Renal cortical epithelial cell (primary cell): ENCODE measurements around the gene HOXB9. TPM values are rescaled to one million over a fixed set of nuclear protein-coding genes. Genes with fewer than 3 reads are reported as not detected.

Source experiments
- DNase-seq: peaks from one replicate; pipeline ENCODE4 v3.0.0-alpha.2; 2011; ENCODE audit warnings: low read depth
- total RNA-seq: library from RNA; depleted of rRNA; stranded (reverse); fragments of >200 nt; gene quantifications from 2 replicates; pipeline ENCODE4 v1.2.3, GENCODE V29; 2014

The HOXB9 gene
- total RNA-seq, 1 donor from 2014 or later: 49.2 TPM

DNA sequence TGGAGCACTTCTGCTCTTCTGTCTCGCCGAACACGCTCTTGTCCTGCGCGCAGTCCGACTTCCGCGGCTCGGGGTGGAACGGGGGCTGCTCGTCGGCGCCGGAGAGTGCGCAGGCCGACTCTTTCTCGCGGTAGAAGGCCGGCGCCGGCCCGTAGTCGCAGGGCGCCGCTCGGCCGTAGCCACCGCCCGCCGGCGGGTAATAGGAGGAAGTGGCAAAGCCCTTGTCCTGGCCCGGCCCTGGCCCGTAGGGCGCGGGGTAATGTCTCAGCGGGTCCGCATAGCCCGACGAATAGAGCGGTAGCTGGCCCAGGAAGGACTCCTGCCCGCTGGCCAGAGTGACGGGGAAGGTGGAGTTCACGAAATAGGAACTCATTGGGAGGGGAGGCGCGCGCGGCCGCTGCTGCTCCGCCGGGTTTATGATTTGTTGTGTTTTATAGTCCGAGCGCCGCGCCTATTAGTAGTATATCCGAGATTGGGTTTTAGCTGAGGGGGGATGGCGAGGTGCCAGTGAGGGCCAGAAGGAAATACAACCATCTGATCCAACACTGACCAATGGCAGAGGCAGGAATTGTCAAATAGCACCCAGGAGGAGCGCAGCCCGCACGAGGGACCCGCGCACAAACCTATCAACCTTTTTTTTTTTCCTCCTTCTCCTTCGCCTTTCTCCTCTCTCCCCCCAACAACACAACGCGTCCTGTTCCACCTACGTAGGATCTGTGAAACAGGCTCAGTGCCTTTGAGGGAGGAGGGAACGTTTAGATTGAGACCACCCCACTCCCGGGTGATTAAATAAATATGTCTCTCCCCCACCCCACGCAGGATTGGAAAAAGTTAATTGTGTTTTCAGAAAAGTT, 28.2 kb downstream of the HOXB9 start:
- DNase-seq: peak; percentile 72

- no peak for DNase-seq
Observed at GRCh38 chr17:48597528-48597777, 28.7 kb downstream of the HOXB9 start.

DNA sequence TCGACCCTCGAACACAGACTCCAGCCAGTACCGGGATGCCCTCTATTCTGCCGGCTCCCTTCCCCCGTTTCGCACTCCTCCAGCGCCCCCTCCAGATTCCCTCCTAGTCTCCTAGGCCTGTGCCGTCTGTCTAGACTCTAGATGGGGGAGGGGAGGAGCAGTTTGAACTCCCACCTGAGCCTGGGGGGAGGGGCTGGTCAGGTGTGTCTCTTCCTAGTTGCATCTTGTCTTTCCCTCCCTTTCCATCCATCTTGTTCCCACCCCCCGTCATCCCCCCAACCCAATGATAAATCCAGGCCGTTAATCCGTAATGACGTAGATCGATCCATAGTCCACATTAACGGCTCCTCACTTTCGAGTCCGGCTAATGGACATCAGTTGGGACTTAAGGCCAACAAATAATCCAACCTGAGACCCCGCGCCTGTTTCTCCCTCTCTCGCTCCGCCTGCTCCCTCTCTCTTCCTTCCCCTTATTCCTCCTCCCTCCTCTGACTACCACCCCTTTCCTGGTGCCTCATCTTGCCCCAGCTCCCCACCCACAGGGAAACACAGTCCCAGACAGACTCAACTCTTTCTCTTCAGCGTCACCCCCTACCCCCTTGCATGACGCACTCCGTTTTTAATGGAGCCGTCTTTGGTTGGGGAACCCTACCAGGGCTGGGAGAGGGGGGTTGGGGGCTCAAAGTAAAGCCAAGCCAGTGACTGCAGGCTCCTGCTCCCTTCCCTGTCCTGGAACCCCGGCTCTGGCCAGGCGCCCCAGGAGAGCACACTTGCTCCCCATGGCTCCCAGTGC, 29.2 kb downstream of the HOXB9 start:
- no peak for DNase-seq

GRCh38 chr17:48596000-48596734, 30.0 kb downstream of the HOXB9 start:
- DNase-seq: no peak

GRCh38 chr17:48595278-48595999, 30.7 kb downstream of the HOXB9 start:
- DNase-seq: no peak

DNA sequence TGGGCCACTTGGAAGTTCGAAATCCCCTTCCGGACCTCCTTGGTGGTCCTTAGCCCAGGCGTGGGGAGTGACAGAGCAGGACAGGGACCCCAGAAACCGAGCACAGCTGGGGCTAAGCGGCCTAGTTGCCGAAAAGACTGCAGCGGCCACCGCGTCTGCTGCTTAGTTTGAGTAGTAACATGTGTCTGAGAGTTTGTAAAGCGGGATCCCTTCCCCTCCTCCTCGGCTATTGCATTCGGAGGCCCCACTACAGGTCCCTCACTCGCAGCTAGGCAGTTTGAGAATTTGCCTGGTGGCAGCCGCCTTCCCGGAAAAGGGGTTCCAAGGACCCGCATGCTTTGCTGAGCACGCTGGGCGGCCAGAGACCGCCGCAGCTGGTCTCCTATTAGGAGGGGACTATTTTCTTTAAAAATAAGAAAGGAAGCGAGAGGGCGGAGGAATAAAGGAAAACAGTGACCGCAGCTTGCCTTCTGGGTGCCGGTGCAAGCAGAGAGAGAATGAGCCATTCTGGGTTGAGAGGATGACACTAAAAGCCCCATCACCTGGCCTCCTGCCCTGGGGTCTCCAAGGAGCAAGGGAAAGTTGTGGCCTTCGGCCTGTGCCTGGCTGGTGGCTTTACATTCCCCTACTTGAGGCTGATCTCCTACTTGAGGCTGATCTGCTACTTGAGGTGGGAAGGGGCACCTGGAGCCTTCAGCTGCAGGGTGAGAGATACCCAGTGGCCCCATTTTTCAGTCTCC, 31.4 kb downstream of the HOXB9 start:
- DNase-seq: no peak

DNA sequence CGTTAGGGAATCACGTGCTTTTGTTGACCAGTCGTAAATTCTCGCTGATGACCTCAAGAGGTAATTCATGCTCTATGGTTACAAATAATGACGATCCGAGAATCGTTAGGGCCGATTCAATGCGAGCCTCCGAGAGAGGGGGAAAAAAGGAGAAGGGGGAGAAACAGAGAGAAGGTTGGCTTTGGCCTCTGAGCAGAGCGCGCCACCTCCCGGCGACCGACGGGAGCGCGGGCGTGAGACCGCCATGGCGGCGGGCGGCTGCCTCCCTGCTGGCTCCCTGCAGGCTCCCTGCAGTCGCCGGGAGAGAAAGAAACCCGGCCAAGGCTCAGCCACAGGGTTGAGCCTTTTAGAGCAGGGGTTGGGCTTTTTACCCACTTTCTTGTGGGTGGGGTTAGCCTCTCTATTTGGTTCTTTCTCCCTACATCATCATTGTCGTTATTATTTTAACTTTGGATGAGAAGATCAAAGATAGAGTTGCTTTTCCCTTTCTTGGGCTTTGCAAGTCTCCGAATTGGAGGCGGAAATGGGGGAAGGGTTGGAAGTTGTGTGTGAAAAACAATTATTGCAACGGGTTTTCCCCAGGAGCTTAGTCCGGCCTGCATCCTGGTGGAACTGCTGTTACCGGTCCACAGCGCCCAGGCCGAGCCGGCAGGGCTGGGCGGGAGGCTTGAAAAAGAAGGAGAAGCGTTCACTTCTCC, 32.2 kb downstream of the HOXB9 start:
- peak; percentile 82 for DNase-seq

GRCh38 chr17:48593126-48593829, 32.9 kb downstream of the HOXB9 start, which contains the start of gene HOXB5:
HOXB5 (minus strand) TSS chr17:48593779; CDS start chr17:48593682, 97 bp downstream.
- no peak for DNase-seq

GRCh38 chr17:48592577-48592976, 33.6 kb downstream of the HOXB9 start:
- no peak for DNase-seq

DNA sequence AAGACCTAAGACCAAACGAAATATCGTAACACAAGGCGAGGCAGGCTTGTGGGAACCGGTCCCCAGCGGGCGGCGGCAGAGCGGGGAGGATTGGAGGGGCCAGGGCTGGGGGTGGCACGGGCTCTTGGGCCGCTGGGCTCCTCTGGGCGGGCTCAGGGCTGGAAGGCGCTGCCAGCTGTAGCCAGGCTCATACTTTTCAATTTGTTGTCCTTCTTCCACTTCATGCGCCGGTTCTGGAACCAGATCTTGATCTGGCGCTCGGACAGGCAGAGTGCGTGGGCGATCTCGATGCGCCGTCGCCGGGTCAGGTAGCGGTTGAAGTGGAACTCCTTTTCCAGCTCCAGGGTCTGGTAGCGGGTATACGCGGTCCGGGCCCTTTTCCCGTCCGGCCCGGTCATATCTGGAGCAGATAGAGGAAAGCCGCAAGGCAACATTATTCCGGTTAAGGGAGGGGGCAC, 34.1 kb downstream of the HOXB9 start:
- DNase-seq: no peak

DNA sequence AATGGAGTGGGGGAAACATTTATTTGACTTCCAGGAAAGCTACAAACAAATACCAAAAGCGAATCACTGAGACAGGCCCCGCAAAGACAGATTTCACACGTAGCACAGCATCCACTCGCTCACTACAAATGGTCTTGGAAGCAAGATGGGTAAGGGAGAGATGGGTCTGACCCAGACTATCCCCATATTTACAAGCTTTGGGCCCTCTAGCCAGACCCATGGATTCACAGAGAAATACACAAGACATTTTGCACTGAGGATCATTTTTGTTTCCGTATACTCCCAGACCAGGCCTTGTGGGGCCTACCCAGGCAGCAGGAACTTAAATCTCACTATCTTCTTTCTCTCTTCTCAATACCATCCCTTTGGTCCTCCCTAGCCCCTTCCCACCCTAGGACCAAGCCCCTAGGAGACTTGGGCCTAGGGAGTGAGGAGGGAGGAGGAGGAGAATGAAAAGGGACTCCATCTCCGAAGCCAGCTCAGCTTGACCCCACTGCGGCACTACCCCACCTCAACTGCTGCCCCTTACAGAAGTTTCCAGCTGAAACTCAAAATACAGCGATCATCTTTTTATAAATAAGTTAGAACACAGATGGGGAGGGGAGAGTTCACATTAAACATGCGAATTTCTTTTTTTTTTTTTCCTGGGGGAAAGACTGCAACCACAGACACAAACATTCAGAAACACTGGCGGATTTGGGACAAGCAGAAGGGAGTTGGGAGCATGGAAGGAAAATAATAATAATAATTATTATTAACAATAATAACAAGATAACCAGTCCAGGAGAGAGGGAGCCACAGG, 34.7 kb downstream of the HOXB9 start:
- DNase-seq: no peak

DNA sequence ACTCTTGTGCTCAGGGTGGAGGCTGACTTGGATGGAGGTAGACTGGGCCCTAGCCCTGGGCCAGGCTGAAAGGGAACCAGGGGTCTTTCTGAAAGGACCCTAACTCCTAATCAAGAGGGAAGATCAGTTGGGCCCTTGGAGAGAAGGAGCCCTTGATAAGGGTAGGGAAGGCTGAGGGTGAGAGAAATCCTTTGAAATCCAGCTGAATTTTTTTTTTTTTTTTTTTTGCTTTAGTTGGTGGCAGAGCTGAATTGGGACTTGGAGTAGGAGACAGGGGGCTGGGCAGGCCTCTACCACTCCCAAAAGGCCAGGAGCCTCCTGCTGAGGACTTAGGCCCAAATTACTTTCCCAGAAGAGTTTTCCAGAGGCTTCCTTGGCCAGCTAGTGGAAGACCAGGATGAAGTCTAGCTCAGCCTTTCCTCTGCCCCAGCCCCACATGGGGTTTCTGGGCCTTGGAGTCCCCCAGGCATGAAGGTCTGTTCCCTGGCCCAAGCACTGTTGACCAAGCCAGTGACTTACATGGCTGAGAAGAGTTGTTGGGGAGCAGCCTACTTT, 35.5 kb downstream of the HOXB9 start:
- no peak for DNase-seq

- DNase-seq: peak; percentile 67
Observed at GRCh38 chr17:48589831-48590606, 36.1 kb downstream of the HOXB9 start, which contains the start of gene HOXB3. HOXB3 (minus strand) TSS chr17:48590241; CDS start chr17:48552474, 37,767 bp downstream.

GRCh38 chr17:48589060-48589830, 36.9 kb downstream of the HOXB9 start:
- DNase-seq: no peak

- DNase-seq: no peak
Observed at GRCh38 chr17:48588528-48588927, 37.6 kb downstream of the HOXB9 start.

GRCh38 chr17:48588074-48588415, 38.1 kb downstream of the HOXB9 start:
- DNase-seq: no peak
